Uterus (tissue), 2 donors: Measurements from ENCODE around the gene ADAMTSL1.

ENCODE experiments used
- CTCF ChIP-seq, 4 experiments: fragments of 200-600 bp in 2 of 4; fragments of 450-650 bp in 2 of 4; sonication (generic) in 2 of 4; IDR thresholded peaks; one replicate each; pipeline ENCODE4 v1.5.1; 2016 to 2019; ENCODE audit warnings: antibody characterized with exemption in 4 of 4, mild to moderate bottlenecking in 2 of 4, moderate library complexity in 1 of 4
- POLR2A ChIP-seq, 2 donors: fragments of 450-650 bp; IDR thresholded peaks; one replicate each; pipeline ENCODE4 v1.6.1; 2016; ENCODE audit warnings: antibody characterized with exemption in 2 of 2, mild to moderate bottlenecking in 1 of 2, moderate library complexity in 1 of 2

GRCh38 chr9:18675332-18675731, 201.4 kb downstream of the ADAMTSL1 start:
- TF ChIP-seq POLR2A (IDR thresholded peaks at IDR 0.05) (no peak), CTCF (IDR thresholded peaks at IDR 0.05) (no peak)
